NCI-H1048 (cell line): Measurements from ENCODE around the gene ST6GALNAC6.

Experiments
- DNase-seq: peaks from one replicate; lab custom pipeline; 2025; lab: John Stamatoyannopoulos, UW

ST6GALNAC6 gene, protein sequence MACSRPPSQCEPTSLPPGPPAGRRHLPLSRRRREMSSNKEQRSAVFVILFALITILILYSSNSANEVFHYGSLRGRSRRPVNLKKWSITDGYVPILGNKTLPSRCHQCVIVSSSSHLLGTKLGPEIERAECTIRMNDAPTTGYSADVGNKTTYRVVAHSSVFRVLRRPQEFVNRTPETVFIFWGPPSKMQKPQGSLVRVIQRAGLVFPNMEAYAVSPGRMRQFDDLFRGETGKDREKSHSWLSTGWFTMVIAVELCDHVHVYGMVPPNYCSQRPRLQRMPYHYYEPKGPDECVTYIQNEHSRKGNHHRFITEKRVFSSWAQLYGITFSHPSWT

DNA sequence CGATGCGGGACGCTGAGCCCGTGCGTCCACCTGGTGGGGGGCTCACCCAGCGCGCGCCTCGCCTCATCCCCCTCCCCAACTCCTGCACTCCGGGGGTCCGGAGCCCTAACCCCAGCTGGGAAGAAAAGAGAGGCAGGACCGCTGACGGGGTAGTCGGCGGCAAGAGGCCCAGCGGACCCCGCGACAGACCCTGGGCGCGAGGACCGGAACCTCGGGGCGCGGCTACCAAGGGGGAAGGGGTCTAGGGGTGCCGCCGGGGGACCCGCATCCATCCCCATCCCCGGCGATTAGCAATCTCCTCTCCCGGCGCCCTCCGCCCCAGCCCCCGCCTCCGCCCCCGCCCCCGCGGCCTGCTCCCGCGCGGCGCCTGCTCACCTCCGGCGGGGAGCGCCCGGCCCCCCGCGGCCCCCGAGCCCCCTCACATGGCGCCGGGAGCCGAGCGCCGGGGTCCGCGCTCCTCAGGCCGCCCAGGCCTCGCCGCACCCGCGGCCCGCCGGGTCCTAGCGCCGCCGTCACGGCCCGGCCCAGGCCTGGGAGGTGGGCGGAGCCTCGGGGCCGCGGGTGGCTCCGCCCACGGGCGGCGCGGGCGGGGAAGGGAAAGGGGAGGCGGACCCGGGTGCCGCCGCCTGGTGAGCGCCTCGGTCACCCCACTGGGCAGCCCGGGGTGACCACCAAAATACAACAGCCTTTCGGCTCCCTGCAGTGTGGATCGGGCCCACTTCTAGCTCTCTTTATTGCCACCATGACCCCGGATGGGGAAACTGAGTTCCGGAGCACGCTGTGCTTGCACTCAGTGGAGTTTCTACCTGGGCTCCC lies at the start of gene ST6GALNAC6:
Gene ST6GALNAC6, minus strand, starts transcription at position 476 of the 816 bp plus-strand sequence. CDS start 1,622 bp downstream, outside the sequence.
- DNase-seq: peak; percentile 34

DNA sequence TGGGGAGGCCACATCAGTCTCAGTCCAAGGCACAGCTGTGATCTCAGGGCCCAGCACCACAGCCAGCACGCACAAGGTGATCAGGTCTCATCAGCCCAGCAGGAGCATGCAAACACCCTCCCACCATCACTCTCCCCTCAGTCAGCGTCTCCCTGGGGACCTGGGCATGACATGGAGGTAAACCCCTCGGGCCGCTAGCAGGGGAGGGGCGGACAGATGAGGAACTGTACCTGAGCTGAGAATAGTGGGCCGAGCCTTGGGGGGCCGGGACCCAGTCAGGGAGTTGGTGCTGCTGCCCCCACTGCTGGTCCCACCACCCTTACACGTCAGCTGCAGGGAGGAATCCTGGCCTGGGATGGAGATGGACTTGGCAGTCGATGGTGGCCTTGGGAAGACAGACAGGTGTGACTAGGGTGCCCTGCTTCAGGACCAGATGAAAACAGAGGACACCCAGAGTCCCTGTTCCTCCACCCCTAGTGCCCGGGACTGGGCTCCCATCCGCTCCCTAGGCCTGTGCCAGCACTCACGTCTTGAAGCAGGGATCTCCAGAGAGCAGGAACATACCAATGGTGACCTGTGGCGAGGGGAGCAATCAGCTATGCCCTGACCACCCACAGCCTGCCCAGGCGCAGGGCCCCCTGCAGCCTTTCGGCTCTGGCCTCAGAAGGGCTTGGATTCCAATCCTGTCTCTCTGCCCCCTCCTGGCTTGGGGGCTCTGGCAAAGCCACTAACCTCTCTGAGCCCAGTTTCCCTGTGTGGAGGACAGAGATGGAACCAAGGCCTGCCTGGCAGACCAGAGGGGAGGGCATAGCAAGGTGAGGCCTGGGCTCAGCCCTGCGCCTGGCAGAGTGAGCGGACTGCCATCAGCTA lies 48.7 kb upstream of the ST6GALNAC6 start:
- DNase-seq: no peak

DNA sequence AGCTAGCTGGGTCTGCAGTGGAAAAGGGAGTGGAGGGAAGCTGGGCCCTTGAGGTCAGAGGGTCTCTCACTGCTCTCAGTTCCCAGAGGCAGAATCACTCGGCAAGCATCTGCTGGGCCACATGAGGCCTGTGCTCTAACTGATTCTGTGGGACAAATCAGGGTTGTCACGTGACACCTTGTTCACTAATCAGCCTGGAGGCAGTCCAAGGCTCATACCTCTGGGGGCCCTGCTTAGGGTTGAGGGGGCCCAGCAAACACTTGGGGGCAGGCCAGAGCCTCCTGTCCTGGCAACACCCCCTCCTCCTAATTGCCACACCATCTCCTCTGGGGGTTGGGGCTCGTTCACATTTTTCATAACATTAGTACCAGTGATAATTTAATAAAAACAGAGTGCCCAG lies 47.3 kb upstream of the ST6GALNAC6 start:
- DNase-seq: no peak

DNA sequence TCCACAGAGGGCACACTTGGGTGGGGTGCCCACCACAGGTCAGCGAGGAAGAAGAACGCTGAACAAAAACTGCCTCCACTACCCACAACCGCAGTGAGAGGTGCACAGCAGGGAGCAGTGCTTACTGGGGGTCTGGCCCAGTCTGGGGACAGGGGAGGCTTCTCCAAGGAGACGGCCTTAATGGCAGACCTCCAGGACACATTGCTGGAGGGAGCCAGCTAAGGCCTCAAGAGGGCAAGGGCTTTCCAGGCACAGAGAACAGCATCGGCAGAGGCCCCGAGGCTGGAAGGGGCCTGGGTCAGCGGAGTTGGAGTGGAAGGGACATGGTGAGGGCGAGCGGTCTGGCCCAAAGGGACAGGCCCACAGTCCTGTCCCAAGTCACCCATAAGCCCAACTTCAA lies 46.5 kb upstream of the ST6GALNAC6 start:
- no peak for DNase-seq

DNA sequence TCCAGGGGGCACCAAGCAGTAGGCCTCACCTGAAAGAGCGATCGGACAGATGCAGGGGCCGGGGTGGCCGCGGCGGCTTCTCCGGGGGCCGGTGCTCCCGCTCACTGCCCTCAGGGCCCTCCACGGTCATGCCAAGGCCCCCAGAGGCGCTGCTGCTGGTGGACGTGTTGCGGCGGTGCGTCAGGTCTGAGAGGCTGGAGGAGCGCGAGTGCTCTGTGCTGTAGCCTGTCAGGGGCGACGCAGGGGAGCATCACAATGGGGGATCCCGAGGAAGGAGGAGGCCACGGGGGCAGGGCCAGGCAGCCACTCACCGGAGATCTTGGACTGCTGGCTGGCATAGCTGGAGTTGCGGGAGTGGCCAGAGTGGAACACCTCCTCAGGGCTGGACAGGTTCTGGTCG lies 45.9 kb upstream of the ST6GALNAC6 start:
- DNase-seq: no peak

DNA sequence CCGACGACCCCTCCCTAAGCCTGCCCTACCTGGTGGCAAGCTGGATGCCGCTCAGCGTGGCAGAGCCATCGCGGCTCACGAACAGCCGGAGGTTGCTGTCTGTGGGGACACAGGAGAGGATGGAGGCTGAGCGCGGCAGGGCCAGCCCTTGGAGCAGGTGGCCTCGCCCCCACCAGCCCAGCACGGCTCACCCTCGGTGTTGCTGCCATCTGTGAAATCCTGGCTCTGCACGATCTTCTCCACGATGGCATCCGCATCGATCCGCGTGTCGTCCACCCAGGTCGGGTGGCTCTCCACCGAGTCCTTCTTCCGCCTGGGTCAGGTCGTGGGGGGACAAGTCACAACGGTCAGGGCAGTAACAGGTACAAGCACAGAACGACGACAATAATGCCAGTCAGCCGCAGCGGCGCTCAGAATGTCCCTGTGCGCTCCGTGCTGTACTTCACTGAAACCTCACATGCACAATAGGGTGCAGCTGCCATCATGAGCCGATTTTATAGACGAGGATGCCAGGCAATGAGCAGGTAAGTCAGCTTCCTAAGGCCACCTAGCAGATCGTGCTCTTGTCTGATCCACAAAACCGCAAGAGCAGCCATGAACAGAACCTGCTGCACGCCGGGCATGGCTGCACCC lies 45.3 kb upstream of the ST6GALNAC6 start:
- DNase-seq: no peak

DNA sequence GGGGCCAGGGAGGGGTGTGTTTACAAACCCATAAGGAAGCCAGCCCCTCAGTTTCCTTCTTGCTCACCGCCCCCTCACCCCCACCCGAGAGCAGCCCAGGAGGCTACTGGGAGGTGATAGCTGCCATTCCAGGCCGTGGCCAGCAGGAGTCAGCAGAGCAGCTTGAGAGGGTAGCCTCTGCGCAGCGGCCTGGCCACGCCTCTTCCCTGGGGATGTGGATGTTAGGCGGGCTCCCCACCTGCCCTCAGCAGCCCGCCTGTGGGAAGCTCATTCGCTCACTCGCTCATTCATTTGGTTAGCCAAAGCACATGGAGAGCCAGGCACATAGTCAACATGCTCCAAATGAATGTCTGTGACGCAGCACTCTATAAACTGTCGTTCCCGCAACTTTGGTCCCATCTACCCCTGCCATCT lies 44.3 kb upstream of the ST6GALNAC6 start:
- DNase-seq: peak; percentile 58

DNA sequence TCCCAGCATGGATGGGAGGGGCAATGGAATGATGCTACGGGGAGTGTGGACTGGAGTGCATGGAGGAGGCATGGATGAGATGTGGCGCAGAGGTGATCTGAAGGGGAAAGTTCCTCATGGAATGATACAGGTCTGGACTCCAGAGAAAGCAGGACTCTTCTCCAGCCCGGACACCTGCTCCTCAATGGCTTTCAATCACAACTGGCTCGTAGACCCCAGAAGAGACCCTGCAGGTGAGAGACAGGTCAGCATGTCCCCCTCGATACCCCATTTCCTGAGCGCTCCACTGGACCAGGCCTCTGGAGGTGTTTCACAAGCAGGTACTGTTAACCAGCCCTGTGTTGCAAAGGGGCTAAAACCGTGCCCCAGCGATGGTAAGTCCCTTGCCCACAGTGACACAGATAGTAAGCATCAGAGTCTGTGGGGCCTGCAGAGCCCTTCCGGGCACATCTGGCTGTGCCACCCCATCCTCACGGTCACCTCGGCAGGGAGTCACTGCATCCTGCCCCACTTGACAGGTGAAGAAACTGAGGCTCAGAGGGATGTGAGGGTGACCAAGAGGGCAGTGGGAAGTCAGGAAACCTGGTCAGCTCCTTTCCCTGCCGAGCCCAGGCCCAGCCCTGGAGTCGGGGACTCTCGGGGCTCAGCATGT lies 43.7 kb upstream of the ST6GALNAC6 start:
- no peak for DNase-seq

DNA sequence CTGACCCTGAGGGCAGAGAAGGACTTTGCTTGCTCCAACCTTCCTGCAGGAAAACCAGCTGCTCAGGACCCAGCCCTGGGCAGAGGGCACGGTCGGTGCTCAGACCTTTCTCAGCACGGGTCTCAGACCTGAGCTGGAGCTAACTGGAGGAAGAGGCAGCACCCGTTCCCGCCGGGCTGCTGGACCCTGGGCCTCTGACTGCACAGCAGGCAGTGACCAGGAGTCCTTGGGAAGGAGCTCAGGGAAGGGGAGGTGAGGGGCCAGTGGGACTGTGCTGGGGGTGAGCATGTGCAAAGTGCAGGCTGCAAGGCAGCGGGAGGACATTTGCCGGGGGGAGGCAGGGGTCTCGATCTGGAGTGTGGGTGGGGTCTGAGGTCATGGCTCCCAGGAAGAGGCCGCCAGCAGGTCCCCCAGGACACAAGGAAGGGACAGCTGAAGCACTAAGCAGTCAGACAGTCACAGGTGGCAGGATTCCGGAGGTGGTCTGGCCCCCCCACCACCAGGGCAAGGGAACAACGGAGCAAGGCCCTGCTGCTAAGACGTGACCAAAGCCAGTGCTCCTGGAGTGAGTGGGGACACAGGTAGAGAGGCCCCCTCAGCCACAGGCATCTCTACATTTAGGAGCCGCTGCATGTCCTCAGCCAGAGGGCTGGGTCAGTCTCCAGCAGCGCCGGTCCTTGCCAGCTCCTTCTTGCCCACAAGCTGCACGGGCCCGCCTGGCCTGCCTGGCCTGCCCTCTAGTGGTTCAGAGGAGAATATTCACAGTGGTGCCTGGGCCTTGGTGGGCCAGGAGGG lies 43.0 kb upstream of the ST6GALNAC6 start:
- no peak for DNase-seq

DNA sequence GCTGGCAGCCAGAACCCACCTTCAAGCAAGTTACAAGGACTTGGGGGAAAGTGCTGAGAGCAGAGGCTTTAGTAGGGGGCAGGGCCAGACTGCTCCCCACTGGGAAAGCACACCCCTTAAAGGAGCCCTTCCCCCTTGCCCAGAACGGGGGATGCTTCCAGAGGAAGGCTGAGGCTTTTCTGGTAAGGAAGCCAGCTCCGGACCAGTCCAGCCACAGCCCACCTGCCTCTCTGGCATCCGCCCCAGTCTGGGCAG lies 42.5 kb upstream of the ST6GALNAC6 start:
- no peak for DNase-seq

DNA sequence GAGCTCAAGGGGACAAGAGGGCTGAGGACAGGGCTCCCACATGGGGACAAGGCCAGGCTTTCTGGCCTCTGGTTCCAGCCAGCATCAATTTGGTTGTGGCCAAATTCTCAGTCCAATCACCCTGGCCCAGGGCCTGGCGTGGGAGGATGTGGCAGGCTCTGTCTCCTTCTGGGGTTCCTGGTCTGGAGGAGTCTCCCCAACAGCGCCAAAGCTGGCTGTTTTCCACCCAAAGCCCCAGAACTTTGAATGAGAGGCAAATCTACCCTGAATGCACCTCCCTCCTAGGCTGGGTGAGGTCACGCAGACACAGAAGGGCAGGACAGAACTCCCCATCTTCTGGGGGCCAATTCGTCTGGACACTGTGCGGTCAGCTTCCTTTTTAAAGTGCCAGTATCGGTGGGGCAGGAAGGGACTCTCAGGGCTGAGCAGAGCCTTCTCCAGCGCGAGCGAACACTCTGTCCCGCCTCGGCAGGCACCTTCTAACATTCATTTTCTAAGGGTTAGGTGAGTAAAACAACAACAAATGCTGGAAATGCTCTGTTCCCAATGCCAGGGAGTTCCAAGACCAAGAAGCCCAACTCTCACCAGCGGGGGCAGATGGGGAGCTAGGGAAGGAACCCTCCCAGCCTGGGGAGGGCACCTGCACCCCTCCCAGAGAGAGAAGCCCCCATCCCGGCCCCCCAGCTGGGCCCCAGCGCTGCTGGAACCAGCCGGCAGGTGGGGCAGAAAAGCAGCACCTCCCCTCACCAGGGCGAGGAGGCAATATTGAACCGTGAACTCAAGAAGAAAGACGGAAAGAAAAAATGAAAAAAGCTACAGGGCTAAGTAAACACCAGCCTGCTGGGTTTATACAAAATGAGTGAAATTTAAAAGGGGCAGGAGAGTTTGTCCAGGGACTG lies 41.9 kb upstream of the ST6GALNAC6 start:
- no peak for DNase-seq

DNA sequence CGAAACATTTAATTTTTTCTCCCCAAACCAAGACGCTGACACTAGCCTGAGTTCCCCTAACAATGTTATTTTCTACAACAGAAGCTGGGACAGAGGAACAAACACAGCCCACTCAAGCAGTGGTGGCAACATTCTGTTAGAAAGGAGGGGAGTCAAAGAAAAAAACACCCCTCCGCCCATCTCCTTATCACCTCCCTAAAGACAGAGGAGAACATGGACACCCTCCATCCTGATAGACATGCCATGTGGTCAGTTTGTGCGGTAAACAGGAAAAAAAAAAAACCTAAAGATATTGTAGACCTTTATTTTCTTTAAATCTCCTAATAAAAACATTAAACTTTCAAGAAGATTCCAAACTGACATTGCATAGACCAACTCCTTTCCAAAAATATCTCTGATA lies 41.2 kb upstream of the ST6GALNAC6 start:
- DNase-seq: no peak

DNA sequence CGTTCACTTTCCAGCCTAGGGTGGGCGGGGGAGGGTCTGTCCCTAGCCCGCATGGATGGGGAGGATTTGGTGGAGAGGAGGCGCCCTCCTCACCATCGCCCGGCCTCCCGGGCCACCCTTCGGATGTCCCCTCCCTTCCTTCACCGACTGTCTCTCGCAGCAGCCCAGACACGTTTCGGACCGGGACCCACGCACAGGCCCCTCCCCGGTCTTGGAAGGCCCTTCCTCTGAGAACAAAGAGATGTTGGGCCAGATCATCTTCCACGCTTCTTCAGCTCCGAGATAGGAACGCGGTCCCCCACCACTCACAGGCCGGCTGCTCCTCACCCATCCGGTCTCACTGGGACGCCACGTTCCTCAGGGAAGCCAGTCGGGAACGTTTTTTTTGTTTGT lies 38.9 kb upstream of the ST6GALNAC6 start:
- no peak for DNase-seq

DNA sequence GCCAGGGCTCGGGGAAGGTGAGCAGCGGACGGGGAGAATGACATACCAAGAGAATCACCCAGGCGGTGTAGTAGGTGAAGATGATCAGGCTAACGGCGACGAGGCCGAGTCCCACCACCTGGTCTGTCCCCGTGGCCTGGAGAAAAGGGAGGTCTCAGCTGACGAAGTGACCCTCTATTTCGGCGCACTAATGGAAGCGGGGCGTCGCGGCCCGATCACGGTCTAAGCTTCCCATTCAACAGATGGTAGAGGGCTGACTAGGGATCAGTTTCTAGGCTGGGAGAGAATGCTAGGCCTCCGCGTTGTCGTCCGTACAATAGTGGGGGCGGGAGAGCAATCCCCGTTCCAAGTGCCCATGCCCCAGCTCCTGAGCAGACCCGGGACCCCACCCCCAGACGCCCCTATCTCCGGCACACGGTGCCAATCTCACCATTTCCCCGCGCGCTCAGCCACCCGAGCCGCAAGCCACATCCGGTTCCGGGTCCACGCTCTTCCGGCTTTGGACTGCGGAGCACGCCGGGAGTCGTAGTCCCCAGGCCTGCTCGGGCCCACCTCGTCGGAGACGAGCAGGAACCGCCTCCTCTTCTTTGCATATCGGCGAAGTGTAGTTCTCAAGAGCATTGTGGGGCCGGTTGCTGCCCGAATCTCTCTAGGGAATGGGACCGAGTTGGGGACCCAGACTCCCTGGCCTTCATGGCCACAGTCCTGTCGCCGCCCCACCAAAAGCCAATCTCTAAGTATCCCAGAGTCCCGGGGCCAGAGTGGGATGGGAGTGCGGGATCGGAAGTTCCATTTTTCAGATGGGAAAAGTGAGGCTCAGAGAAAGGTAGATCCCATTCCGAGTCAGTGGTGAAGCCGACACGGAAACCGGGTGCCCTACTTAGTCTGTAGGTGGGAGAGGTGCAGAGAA lies 38.2 kb upstream of the ST6GALNAC6 start, which contains the start of gene DPM2:
Gene DPM2, minus strand, starts transcription at position 467 of the 910 bp plus-strand sequence. Its CDS starts 34 bp downstream, at position 433.
- DNase-seq: peak; percentile 70

DNA sequence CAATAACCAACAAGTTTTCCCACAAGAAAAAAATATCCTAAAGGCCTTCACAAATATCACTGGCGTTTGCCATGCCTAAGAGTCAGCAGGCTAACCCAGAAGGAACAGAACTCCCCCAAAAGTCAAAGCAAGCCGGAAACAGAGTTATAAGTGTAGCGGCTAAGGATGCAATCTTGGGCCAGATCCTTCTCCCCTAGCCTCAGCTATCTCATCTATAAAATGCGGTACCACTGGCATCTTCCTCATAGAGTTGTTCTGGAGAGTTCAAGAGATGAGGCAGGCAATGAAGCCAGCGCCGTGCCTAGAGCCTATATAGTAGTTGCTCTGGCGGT lies 37.6 kb upstream of the ST6GALNAC6 start:
- no peak for DNase-seq

DNA sequence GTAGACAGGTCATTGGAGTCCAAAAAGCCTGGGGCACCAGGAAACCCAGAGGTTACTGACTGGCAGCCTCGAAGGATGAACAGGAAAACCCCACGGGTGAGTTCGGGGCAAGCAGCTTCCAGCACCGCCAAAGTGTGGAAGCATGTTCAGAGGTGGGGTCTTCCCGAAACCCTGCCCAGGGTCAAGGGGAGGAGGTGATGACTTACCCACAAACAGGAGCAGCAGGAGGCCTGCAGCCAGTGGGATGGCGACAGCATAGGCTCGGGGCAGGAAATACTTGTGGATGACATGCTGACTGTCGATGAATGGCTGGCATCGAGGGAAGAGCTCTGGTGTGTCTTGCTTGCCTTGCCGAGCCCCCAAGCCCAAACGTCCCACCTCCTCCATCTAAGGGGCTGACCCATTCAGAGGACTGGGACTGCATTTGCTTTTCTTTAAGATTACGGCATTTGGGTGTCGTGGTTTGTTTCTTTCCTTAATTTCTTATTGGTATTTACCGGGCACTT lies 37.0 kb upstream of the ST6GALNAC6 start:
- DNase-seq: no peak

DNA sequence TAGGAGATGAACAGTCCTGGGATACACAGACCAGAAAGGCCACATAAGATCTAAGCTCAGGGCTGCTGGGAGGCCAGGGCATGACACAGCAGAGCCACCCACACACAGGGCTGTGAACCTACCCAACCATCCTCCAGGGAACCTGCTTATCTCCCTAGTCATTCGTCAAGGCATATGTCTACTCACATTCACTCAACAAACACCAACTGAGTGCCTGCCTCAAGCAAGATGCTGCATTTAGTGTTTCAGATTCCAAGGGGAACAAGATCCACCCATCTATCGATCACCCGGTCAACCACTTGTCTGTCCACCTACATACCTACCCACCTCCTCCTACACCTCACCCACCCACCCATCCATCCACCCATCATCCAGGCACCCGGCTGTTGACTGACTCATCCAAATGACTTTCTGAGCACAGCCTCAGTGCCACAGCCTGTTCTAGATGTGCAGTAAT lies 36.4 kb upstream of the ST6GALNAC6 start:
- DNase-seq: no peak

DNA sequence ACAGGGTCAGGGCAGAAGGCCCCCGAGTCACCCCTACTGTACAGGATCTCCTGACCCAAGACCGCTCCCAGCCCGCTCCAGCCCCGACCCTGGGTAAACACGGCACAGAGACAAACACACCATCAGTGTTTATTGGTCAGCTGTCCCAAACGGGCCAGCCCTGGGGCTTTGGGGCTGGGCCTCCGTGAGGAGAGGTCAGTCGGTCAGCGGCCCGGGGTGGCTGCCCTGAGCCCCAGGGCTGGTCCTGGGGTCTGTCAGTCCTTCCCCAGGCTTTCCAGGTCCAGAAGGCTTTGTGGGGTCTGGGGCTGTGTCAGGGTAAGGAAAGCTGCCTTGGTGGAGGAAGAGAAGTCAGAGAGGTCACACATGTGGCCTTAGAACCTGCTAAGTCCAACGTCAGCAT lies 35.6 kb upstream of the ST6GALNAC6 start:
- no peak for DNase-seq
